Mesenchymal stem cell (in vitro differentiated cells and primary cell): Measurements from ENCODE around the gene WDR48. TPM values are rescaled to one million over a fixed set of nuclear protein-coding genes. Genes with fewer than 3 reads are reported as not detected.

Source experiments
- small RNA-seq: library from polyadenylated mRNA; stranded (forward); fragments of <200 nt; extraction: miRNeasy Mini kit (QIAGEN cat#:217004); gene quantifications from one replicate; pipeline ENCODE3, GENCODE V24; 2013; ENCODE audit warnings: low read depth

Gene WDR48

Small RNAs within 50 kb of the gene (small RNA-seq; reads per million reads assigned to genes)
- not detected for gene RNU6-1227P
